OCI-LY7 (cell line): Measurements from ENCODE around the gene SLC24A4. TPM values are rescaled to one million over a fixed set of nuclear protein-coding genes. Genes with fewer than 3 reads are reported as not detected.

Experiments
- BruUV-seq: library from RNA; stranded (reverse); fragments of 400-500 nt; replicated peaks from 2 replicates; lab custom pipeline; 2021; lab: Mats Ljungman, UMichigan
- CTCF ChIA-PET: fragments of 300-600 bp; sonication (Branson Sonifier 250); formaldehyde crosslinking; loops from one replicate; lab custom pipeline; 2022; ENCODE audit warnings: antibody characterized with exemption; ENCODE audit not compliant: unreplicated experiment; lab: Charles Lee
- POLR2A ChIA-PET: fragments of 300-600 bp; sonication (Branson Sonifier 250); formaldehyde crosslinking; loops from one replicate; lab custom pipeline; 2022; ENCODE audit warnings: antibody characterized with exemption; lab: Charles Lee
- DNase-seq: peaks from one replicate; pipeline ENCODE4 v3.0.0-alpha.2; 2015; ENCODE audit warnings: low spot score
- H2AFZ ChIP-seq: fragments of 200-600 bp; sonication (generic), shearing (Covaris generic); 2 replicates; pipeline ENCODE4 v1.6.1; 2014; ENCODE audit warnings: mild to moderate bottlenecking, antibody characterized with exemption, low read length, moderate library complexity
- H3K27ac ChIP-seq: fragments of 200-600 bp; sonication (generic); 2 replicates; pipeline ENCODE4 v1.5.1; 2014; ENCODE audit warnings: mixed run types, low read depth, mild to moderate bottlenecking, moderate library complexity, low read length, inconsistent platforms; ENCODE audit not compliant: poor library complexity, severe bottlenecking
- H3K36me3 ChIP-seq: fragments of 200-600 bp; sonication (generic); 2 replicates; pipeline ENCODE4 v1.6.1; 2014; ENCODE audit warnings: mild to moderate bottlenecking, antibody characterized with exemption, low read length, moderate library complexity, mixed read lengths; ENCODE audit not compliant: insufficient read depth
- H3K4me1 ChIP-seq: fragments of 200-600 bp; sonication (generic); 2 replicates; pipeline ENCODE4 v1.5.1; 2014; ENCODE audit warnings: mild to moderate bottlenecking, low read length; ENCODE audit not compliant: insufficient read depth, poor library complexity, severe bottlenecking
- H3K4me2 ChIP-seq: fragments of 200-600 bp; sonication (generic); 2 replicates; pipeline ENCODE4 v1.6.1; 2014; ENCODE audit warnings: mild to moderate bottlenecking, low read length
- H3K4me3 ChIP-seq: fragments of 200-600 bp; sonication (generic); 2 replicates; pipeline ENCODE4 v1.5.1; 2014; ENCODE audit warnings: mild to moderate bottlenecking, low read depth, low read length; ENCODE audit not compliant: poor library complexity, severe bottlenecking
- H3K79me2 ChIP-seq: fragments of 200-600 bp; sonication (generic); 2 replicates; pipeline ENCODE4 v1.6.1; 2016; ENCODE audit warnings: low read depth, mild to moderate bottlenecking, low read length, moderate library complexity, mixed read lengths; ENCODE audit not compliant: insufficient read depth
- H3K9me2 ChIP-seq: fragments of 200-600 bp; sonication (generic); 2 replicates; pipeline ENCODE4 v1.6.1; 2016; ENCODE audit warnings: mild to moderate bottlenecking, low read length, mixed read lengths; ENCODE audit not compliant: insufficient read depth
- H3K9me3 ChIP-seq: fragments of 200-600 bp; sonication (generic); 2 replicates; pipeline ENCODE4 v1.6.1; 2014; ENCODE audit warnings: mild to moderate bottlenecking, mixed run types, low read length, mixed read lengths
- H4K20me1 ChIP-seq: fragments of 200-600 bp; sonication (generic); 2 replicates; pipeline ENCODE4 v1.6.1; 2014; ENCODE audit warnings: mild to moderate bottlenecking, antibody characterized with exemption, low read length, moderate library complexity, mixed read lengths; ENCODE audit not compliant: insufficient read depth
- CTCF ChIP-seq: fragments of 200-600 bp; sonication (generic); conservative IDR thresholded peaks from 2 replicates; pipeline ENCODE4 v1.5.1; 2014; ENCODE audit warnings: mild to moderate bottlenecking, antibody characterized with exemption, low read length, moderate library complexity, mixed read lengths
- EZH2phosphoT487 ChIP-seq: fragments of 200-600 bp; sonication (generic); IDR thresholded peaks from 2 replicates; pipeline ENCODE4 v1.6.1; 2018; ENCODE audit warnings: low read depth, borderline replicate concordance, mild to moderate bottlenecking, mixed run types, antibody characterized with exemption, low read length, moderate library complexity, mixed read lengths
- intact Hi-C: fragments of 100-400 bp; cut with micrococcal nuclease; formaldehyde crosslinking; loops from one replicate; pipeline ENCODE4 v1.10.0; 2022; ENCODE audit not compliant: unreplicated experiment
- total RNA-seq, 2 experiments: library from RNA; depleted of rRNA in 1 of 2; stranded (reverse); fragments of >200 nt in 1 of 2; shearing (Covaris generic) in 1 of 2; gene quantifications; 2 replicates each; pipeline ENCODE4 v1.2.3, GENCODE V29; 2014 to 2022

The SLC24A4 gene
- total RNA-seq, 2 experiments from 2014 or later, result not detected

DNA sequence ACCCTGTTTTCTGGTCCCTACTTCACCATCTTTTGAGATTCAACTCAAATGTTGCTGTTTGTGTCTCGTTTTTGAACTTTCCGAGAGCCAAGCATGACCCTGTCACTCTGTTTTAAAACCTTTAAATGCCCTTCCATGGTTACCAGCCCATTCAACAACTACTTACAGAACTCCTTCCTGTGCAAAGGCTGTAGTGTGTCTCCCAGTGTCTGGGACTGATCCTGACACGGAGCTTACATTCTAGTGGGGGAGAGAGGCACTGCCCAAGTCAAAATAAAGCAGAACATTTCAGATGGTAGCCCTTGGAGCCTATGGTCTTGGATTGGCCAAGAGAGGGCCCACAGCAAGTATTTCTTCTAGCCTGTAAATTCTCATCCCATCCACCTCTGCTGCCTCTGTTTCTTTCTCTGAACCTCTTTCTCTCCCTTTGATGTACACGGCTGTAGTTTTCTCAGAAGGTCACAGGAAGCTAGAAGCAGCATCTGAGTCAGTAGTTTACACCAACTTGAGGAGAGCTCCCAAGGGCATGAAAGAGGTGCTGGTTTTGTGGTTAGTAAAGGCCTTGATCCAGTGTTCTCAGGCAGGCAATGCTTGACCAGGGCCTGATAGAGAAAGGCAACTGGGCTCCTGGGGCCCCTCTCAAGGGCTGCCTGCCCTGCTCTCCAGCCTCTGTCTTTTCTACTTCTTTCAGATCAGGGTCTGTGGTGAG is 42.3 kb upstream of the SLC24A4 start:
- DNase-seq, result no peak
- CTCF ChIA-PET, result no interaction called here
- Histone ChIP-seq H3K4me2 (no peak overlapping the region), H2AFZ (no peak overlapping the region), H3K4me1 (no peaks in the 10 kb centered on the region), H4K20me1 (no peaks in the 10 kb centered on the region), H3K79me2 (no peaks in the 10 kb centered on the region), H3K4me3 (no peak overlapping the region), H3K9me2 (no peaks in the 10 kb centered on the region), H3K36me3 (no peaks in the 10 kb centered on the region), H3K27ac (no peak overlapping the region), H3K9me3 (no peaks in the 10 kb centered on the region)
- no peak for TF ChIP-seq EZH2phosphoT487
- TF ChIP-seq CTCF, result no peak
- no TSS peak for BruUV-seq
- intact Hi-C loops, result no loop called here
- POLR2A ChIA-PET, result interaction anchor here (1.0 kb wide), 1 partner anchor 24 kb away, joined by 4 read pairs; no protein-coding TSS in a partner anchor

GRCh38 chr14:92282669-92283068 is 40.3 kb upstream of the SLC24A4 start:
- intact Hi-C loops, result no loop called here
- H4K20me1 ChIP-seq, result no peaks in the 10 kb centered on the region
- TF ChIP-seq EZH2phosphoT487 (no peak), CTCF (no peak)
- POLR2A ChIA-PET, result no interaction called here
- no peaks in the 10 kb centered on the region for H3K36me3 ChIP-seq
- CTCF ChIA-PET, result no interaction called here
- no peaks in the 10 kb centered on the region for H3K79me2 ChIP-seq
- no peaks in the 10 kb centered on the region for H3K9me3 ChIP-seq
- no peaks in the 10 kb centered on the region for H3K9me2 ChIP-seq
- H3K27ac ChIP-seq, result no peak overlapping the region
- no TSS peak for BruUV-seq
- no peak overlapping the region for H3K4me2 ChIP-seq
- no peak overlapping the region for H3K4me3 ChIP-seq
- no peak overlapping the region for H2AFZ ChIP-seq
- DNase-seq, result no peak
- H3K4me1 ChIP-seq, result no peaks in the 10 kb centered on the region

- intact Hi-C loops, result no loop called here
These were observed 37.7 kb upstream of the SLC24A4 start for GRCh38 chr14:92285311-92285710.

More at GRCh38 chr14:92285311-92285710, 37.7 kb upstream of the SLC24A4 start:
- no peak for TF ChIP-seq CTCF
- no peak for TF ChIP-seq EZH2phosphoT487
- BruUV-seq, result no TSS peak
- Histone ChIP-seq H4K20me1 (no peaks in the 10 kb centered on the region), H3K9me3 (no peaks in the 10 kb centered on the region), H3K4me3 (no peak overlapping the region), H3K36me3 (no peaks in the 10 kb centered on the region), H3K4me2 (no peak overlapping the region), H3K27ac (no peak overlapping the region), H3K4me1 (no peaks in the 10 kb centered on the region), H3K79me2 (no peaks in the 10 kb centered on the region), H3K9me2 (no peaks in the 10 kb centered on the region), H2AFZ (no peak overlapping the region)
- DNase-seq, result no peak
- CTCF ChIA-PET, result no interaction called here
- POLR2A ChIA-PET, result no interaction called here
